Stimulated activated CD8-positive, alpha-beta memory T cell treated with anti-CD3 and anti-CD28 coated beads, Interleukin-2, amount 100 ng/mL, for 48 hours (primary cell): ENCODE results near the gene RIPOR2.

Experiments used
- DNase-seq, 2 donors: peaks; one replicate each; pipeline ENCODE4 v3.0.0-alpha.2; 2020; ENCODE audit warnings: low read depth in 2 of 2

Gene RIPOR2

DNA sequence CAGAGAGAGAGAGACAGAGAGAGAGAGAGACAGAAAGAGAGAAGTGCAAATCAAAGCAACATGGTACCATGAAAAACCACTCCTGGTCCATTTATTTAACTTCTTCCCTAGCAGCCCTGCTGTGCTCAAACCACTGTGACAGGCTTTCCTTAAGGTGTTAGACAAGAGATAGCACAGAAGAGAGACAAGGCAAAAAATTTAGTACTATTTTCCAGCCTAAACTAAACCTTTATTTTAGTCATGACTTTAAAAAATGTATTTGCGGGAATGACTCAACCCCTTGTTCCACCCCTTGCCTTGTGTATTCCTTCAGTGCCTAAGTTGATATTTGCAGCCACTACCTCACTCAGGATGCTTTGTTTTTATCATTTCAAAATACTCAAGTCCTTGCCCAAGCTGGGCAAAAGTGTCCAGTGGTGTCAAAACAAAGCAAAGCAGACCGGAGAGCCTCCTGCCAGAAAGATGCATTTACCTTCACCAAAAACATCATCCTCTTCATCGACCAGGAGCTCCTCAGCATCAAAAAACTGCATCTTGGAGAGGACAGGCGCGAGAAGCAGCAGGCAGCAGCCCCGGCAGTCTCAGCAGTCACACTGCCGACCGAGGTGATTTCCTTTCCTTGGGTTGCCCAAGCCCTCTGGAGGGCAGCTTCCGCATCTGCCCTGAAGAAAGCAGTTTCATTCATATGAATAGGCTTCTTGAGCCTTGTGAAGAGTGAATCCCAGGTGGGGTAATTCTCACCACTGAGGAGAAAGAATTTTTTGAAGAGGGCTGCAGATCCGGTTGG lies at the start of gene RIPOR2:
Gene RIPOR2, minus strand, starts transcription at position 595 of the 787 bp plus-strand sequence. Its CDS starts 62 bp downstream, at position 533.
- peak in 1 of 2 donors; percentile 45 for DNase-seq

DNA sequence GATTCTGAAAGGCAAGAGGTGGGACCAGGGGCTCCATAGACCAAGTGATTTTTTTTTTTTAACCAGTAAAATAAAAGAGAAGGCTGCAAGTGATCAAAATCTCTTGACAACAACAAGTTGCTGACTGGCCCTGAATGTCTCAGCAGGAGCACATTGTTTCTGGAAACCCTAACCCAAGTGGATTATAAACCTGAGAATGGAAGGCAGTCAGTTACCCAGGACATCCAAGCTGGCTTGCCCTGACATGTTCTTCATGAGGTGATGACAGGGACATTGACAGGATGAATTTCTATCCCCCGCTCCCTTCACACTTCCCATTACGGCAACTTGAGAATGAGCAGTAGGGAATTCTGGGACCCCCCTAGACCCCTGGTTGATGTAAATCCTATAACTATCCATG lies 49.6 kb upstream of the RIPOR2 start:
- DNase-seq = no peak

DNA sequence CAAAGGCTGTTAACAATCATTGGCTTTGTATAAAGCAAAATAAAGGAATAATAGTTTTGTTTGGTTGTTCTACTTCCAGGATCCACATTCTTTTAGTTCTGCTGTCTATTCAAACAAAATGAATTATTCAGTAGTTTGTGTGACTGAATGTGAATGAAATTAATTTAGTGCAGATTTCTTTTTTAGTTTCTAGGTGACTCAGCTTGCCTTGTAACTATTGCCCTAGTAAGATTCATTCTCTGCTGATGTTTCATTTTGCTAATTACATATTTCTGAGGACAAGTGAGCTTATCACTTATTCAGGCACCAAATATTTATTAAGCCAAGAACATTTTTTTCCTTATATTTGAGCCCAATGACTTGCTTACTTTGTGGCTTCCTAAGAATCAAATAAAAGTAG lies 46.5 kb upstream of the RIPOR2 start:
- no peak for DNase-seq

- no peak for DNase-seq
These were observed 45.6 kb upstream of the RIPOR2 start for GRCh38 chr6:24981386-24981760.

- DNase-seq = no peak
These were observed 45.0 kb upstream of the RIPOR2 start for GRCh38 chr6:24980507-24981385.

GRCh38 chr6:24979176-24979575 lies 43.4 kb upstream of the RIPOR2 start:
- DNase-seq = no peak

DNA sequence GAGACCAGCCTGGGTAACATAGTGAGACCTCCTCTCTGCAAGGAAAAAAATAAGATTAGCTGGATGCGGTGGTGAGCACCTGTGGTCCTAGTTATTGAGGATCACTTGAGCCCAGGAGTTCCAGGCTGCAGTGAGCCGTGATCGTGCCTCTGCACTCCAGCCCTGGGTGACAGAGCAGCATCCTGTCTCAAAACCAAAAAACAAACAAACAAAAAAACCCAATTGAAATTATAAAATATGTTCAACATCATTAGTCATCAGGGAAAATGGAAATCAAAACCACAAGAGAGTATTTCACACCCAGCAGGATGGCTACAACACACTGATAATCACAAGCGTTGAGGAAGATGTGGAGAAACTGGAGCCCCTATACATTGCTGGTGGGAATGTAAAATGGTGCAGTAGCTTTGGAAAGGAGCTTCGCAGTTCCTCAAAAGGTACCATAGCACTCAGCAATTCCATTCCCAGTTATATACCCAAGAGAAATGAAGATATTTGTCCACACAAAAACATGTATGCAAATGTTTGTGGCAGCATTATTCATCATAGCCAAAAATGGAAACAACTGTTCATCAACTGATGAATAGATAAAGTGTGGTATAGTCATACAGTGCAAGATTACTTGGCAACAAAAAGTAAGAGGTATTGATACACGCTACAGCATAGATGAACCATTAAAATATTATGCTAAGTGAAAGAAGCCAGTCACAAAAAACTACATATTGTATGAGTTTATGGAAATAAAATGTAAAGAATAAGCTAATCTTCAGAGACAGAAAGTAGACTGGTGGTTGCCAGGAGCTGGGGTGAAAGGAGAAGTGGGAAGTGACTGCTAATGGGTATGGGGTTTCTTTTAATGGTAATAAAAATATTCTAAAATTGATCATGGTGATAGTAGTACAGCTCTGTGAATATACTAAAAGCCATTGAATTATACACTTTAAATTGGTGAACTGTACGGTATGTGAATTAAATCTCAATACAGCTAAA lies 38.7 kb upstream of the RIPOR2 start:
- peak in 1 of 2 donors; percentile 23 for DNase-seq

GRCh38 chr6:24972311-24972958 lies 36.7 kb upstream of the RIPOR2 start:
- DNase-seq = no peak

GRCh38 chr6:24971067-24971466 lies 35.3 kb upstream of the RIPOR2 start:
- no peak for DNase-seq

DNA sequence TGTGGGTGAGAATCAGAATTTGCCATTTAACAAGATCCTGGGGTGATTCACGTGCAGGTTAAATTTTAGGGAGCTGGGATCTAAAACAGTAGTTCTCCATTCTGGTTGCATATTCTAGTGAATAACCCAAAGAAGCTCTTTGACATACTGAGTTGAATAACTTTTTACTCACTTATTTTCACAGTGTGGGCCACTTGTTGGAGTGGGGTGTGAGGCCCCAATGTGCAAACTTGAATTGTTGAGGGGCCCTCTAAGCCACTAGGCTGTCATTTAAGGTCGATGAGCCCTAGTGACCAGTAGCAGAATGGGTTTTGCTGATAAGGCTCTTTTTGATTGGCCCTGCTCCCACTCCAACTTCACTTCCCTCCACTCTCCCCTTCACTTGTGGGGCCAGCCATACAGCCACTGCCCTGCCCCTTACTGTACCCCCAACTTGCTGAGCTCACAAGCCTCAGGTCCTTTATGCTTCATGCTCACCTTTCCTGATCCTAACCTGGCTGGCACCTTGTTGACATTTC lies 33.6 kb upstream of the RIPOR2 start:
- DNase-seq = no peak

DNA sequence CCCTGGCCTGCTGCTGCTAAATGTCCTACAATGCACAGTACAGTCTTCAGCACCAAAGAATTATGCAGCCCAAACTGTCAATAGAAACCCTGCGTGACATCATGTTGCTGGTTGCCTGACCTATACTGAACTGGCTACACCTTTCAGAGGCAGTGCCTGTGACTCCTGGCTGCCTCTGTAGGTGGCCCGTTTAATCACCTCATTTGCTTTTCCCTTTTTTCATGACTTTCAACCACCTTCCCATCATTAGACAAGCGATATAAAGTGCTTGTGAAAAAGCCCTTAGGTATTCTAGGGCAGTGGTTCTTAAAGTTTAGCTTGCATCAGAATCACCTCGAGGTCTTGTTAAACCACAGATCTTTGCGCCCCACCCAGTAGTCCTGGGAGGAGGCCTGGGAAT lies 33.0 kb upstream of the RIPOR2 start:
- no peak for DNase-seq

- DNase-seq = no peak
These were observed 31.5 kb upstream of the RIPOR2 start for GRCh38 chr6:24967211-24967610.

GRCh38 chr6:24966381-24966780 lies 30.6 kb upstream of the RIPOR2 start:
- no peak for DNase-seq

DNA sequence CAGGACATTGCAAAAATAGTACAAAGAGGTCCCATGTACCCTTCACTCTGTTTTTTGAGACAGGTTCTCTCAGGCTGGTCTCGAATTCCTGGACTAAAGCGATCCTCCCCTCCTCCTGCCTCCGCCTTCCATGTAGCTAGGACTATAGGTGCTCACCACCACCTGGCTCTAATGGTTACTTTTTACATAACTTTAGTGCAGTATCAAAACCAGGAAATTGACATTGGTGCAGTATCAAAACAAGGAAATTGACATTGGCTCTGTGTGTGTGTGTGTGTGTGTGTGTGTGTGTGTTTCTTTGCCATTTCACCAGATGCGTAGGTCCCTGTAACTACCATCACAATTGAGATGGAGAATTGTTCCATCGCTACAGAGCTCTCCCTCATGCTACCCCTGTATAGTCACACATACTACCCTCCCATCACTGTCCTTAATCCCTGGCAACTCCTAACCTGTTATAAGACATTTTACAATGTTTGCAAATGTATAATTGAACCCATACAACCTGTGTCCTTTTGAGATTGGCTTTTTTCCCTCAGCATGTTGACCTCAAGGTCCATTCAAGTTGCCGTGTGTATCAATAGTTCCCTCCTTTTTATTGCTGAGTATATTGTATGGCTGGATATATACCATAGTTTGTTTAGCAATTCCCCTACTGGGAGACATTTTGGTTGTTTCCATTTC lies 28.3 kb upstream of the RIPOR2 start:
- no peak for DNase-seq

DNA sequence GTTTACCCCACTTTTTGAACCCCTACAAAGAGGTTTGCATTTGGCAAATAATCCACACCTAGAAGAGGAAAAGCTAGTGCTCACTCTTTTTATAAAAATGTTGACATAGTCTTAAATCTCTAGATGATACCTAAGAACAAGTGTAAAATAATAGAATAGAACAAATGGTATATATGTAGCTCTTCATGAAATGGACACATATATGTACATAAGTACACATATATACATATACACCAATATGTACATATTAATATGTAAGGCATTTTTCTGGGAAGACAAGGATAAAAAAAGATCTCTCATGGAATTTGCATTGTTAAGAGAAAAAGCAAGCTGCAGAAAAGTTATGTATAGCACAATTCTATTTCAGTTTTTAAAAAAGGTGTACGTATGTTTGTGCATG lies 27.6 kb upstream of the RIPOR2 start:
- no peak for DNase-seq

DNA sequence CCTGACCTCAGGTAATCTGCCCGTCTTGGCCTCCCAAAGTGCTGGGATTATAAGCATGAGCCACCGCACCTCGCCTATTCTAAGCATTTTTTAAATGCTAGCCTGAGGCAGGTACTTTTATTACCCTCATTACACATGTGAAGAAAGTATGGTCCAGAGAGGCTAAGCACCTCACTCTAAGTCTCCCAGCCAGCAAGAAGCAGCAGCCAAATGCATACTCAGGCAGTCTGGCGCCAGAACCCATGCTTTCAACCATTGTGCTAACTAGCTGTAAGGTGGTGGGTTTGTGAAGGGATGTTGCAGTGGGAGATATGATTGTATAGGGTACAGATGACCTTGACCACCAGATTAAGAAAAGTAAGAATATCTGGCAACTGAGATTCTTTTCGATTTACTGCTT lies 26.1 kb upstream of the RIPOR2 start:
- no peak for DNase-seq

GRCh38 chr6:24960991-24961475 lies 25.3 kb upstream of the RIPOR2 start:
- DNase-seq = no peak

DNA sequence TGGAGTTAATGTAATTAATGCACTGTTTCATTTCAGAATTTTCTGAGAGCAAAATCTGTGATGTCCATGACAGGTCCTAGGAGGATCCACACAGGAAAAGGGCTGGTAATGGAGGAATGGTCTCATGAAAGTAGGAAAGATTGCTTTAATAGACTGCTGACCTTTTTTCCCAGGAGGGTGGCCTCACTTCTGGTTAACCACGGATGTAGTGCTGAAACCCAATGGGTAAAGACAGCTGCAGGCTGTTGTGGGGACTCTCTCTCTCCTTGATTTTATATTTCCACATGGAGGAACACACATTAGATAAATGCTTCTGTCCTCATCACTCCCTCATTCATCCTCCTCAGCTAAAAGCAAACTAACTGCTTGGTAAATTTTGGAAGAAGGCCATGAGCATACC lies 23.6 kb upstream of the RIPOR2 start:
- no peak for DNase-seq

- DNase-seq = no peak
These were observed 21.4 kb upstream of the RIPOR2 start for GRCh38 chr6:24957199-24957598.

DNA sequence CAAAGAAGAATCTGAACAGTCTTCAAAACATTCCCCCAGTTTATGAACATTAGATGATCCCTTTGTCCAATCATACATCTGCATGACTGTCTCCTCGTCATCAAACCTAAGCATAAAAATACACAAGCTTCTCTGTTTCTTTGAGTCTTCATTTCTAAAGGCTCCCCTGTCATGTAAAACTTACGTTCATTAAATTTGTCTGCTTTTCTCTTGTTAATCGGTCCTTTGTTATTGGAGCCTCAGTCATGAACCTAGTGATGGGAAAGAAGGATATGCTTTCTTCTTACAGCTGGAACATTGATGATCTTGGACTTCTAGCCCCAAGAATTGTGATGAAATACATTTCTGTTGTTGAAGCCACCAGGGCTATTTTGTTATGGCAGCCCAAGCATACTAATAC lies 18.0 kb upstream of the RIPOR2 start:
- DNase-seq = no peak
